ENCODE measurements around the gene CGNL1. TPM values are rescaled to one million over a fixed set of nuclear protein-coding genes. Genes with fewer than 3 reads are reported as not detected.
A peak's percentile ranks its signal among the peaks of the same experiment; 100 is the strongest.

The CGNL1 gene
- total and polyA plus RNA-seq, 11 donors = 3.8 to 40.0 (median 23.4) TPM

- TF ChIP-seq CTCF (IDR thresholded peaks at IDR 0.05) (no peak), POLR2A (IDR thresholded peaks at IDR 0.05) (no peak)
- no peak overlapping the region for H3K27ac ChIP-seq
- H3K36me3 ChIP-seq = no peaks in the 10 kb centered on the region
- DNase-seq (no peak), ATAC-seq (peak in 1 of 4 donors; percentile 36)
- intact Hi-C loops (cut with DNase I) = no loop called here
- H3K9me3 ChIP-seq = no peaks in the 10 kb centered on the region
- H3K27me3 ChIP-seq = no peaks in the 10 kb centered on the region
- WGBS, 4 donors = 71 to 77% (median 74%) methylated on average over 6 of the region's 6 CpGs
- no peak overlapping the region for H3K4me3 ChIP-seq
- peaks cover 0 to 16% (median 0%) of the 10 kb centered on the region in 12 donors for H3K4me1 ChIP-seq
These were observed 45.2 kb downstream of the CGNL1 start for GRCh38 chr15:57421551-57421950.

GRCh38 chr15:57422113-57422754 is 45.9 kb downstream of the CGNL1 start:
- Histone ChIP-seq H3K27ac (no peak overlapping the region), H3K4me1 (peaks cover 0 to 20% (median 2%) of the 10 kb centered on the region in 12 donors), H3K36me3 (no peaks in the 10 kb centered on the region), H3K27me3 (no peaks in the 10 kb centered on the region), H3K4me3 (no peak overlapping the region), H3K9me3 (no peaks in the 10 kb centered on the region)
- ATAC-seq (no peak), DNase-seq (no peak)
- TF ChIP-seq CTCF (IDR thresholded peaks at IDR 0.05) = no peak
- no peak for TF ChIP-seq POLR2A (IDR thresholded peaks at IDR 0.05)
- intact Hi-C loops (cut with DNase I) = no loop called here
- WGBS, 4 donors = 90 to 93% (median 93%) methylated on average over 2 of the region's 2 CpGs

- no peak overlapping the region for H3K4me3 ChIP-seq
- H3K27me3 ChIP-seq = no peaks in the 10 kb centered on the region
- WGBS, 4 donors = 87 to 90% (median 89%) methylated on average over 15 of the region's 15 CpGs
- no peak for ATAC-seq
- H3K36me3 ChIP-seq = no peaks in the 10 kb centered on the region
- H3K27ac ChIP-seq = no peak overlapping the region
- TF ChIP-seq CTCF (IDR thresholded peaks at IDR 0.05) (no peak), POLR2A (IDR thresholded peaks at IDR 0.05) (no peak)
- intact Hi-C loops (cut with DNase I) = no loop called here
- H3K9me3 ChIP-seq = no peaks in the 10 kb centered on the region
- H3K4me1 ChIP-seq = peaks cover 0 to 33% (median 14%) of the 10 kb centered on the region in 12 donors
- DNase-seq = no peak
These were observed 47.4 kb downstream of the CGNL1 start for GRCh38 chr15:57423599-57424140.

- Histone ChIP-seq H3K36me3 (no peaks in the 10 kb centered on the region), H3K4me3 (no peak overlapping the region), H3K4me1 (peaks cover 0 to 37% (median 14%) of the 10 kb centered on the region in 12 donors), H3K27me3 (no peaks in the 10 kb centered on the region), H3K9me3 (no peaks in the 10 kb centered on the region), H3K27ac (no peak overlapping the region)
- intact Hi-C loops (cut with DNase I) = no loop called here
- DNase-seq (no peak), ATAC-seq (no peak)
- WGBS, 4 donors = 66 to 75% (median 70%) methylated on average over 6 of the region's 6 CpGs
- TF ChIP-seq POLR2A (IDR thresholded peaks at IDR 0.05) (no peak), CTCF (IDR thresholded peaks at IDR 0.05) (no peak)
These were observed 48.5 kb downstream of the CGNL1 start for GRCh38 chr15:57424628-57425405.
